NCI-H1436 (cell line): ENCODE measurements around the gene SLC39A6.
"Not testable (repeated sequence)": the region's sequence is repeated elsewhere in the genome, so short reads cannot be mapped to it uniquely, and the experiment has no call there.

Experiments
- DNase-seq: peaks from one replicate; lab custom pipeline; 2025; lab: John Stamatoyannopoulos, UW

SLC39A6 gene

DNA sequence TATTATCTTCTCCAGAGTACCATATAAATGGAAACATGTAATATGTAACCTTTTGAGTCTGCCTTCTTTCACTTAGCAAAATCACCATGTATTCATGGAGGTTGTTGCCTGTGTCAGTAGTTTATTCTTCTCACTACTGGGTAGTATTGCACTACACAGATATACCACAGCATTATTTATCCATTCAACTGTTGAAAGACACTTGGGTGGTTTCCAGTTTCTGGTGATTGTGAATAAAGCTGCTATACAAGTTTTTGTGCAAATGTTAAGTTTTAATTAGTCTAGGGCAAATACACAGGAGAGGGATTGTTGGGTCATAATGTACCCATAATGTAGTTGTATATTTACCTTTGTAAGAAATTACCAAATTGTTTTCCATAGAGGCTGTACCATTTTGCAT, 32.2 kb downstream of the SLC39A6 start:
- DNase-seq: no peak

GRCh38 chr18:36095936-36096519, 33.1 kb downstream of the SLC39A6 start:
- peak; percentile 49 for DNase-seq

GRCh38 chr18:36094431-36094830, 34.7 kb downstream of the SLC39A6 start:
- DNase-seq: no peak

GRCh38 chr18:36092116-36092515, 37.0 kb downstream of the SLC39A6 start:
- DNase-seq: not testable (repeated sequence)

DNA sequence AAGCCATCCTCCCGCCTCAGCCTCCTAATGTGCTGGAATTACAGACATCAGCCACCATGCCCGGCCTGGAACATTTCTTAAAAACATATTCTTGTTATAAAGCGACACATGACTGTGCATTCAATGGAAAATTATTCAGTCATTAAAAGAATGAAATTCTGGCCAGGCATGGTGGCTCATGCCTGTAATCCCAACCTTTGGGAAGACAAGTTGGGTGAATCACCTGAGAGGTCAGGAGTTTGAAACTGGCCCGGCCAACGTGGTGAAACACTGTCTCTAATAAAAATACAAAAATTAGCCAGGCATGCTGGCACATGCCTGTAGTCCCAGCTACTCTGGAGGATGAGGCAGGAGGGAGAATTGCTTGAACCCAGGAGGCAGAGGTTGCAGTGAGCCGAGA, 40.1 kb downstream of the SLC39A6 start:
- no peak for DNase-seq

DNA sequence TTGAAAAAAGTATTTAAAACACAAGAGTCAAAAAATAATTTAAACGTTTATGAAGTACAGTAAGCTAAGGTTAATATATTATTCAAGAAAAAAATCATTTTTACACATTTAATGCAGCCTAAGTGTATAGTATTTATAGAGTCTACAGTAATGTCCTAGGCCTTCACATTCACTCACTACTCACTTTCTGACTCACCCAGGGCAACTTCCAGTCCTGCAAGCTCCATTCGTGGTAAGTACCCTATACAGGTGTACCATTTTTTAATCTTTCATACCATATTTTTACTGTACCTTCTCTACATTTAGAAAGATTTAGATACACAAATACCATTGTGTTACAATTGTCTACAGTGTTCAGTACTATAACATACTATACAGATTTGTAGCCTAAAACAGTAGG, 40.9 kb downstream of the SLC39A6 start:
- DNase-seq: no peak

- DNase-seq: no peak
Measured at GRCh38 chr18:36086186-36086585, 43.0 kb downstream of the SLC39A6 start.

- DNase-seq: no peak
Measured at GRCh38 chr18:36085195-36085594, 43.9 kb downstream of the SLC39A6 start.

GRCh38 chr18:36083729-36084128, 45.4 kb downstream of the SLC39A6 start:
- no peak for DNase-seq

DNA sequence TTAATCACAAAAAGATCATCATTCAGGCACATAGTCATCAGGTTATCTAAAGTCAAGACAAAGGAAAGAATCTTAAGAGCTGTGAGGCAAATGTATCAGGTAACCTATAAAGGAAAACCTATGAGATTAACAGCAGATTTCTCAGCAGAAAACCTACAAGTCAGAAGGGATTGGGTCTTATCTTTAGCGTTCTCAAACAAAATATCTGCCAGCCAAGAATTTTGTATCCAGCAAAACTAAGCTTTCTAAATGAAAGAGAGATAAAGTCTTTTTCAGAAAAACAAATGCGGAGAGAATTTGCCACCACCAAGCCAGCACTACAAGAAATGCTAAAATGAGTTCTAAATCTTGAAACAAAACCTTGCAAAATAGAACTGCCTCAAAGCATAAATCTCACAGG, 48.0 kb downstream of the SLC39A6 start:
- DNase-seq: not testable (repeated sequence)

GRCh38 chr18:36078751-36079529, 50.2 kb downstream of the SLC39A6 start:
- DNase-seq: no peak

DNA sequence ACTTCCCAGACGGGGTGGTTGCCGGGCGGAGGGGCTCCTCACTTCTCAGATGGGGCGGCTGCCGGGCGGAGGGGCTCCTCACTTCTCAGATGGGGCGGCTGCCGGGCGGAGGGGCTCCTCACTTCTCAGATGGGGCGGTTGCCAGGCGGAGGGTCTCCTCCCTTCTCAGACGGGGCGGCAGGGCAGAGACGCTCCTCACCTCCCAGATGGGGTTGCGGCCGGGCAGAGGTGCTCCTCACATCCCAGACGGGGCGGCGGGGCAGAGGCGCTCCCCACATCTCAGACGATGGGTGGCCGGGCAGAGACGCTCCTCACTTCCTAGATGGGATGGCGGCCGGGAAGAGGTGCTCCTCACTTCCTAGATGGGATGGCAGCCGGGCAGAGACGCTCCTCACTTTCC, 51.4 kb downstream of the SLC39A6 start:
- DNase-seq: not testable (repeated sequence)

DNA sequence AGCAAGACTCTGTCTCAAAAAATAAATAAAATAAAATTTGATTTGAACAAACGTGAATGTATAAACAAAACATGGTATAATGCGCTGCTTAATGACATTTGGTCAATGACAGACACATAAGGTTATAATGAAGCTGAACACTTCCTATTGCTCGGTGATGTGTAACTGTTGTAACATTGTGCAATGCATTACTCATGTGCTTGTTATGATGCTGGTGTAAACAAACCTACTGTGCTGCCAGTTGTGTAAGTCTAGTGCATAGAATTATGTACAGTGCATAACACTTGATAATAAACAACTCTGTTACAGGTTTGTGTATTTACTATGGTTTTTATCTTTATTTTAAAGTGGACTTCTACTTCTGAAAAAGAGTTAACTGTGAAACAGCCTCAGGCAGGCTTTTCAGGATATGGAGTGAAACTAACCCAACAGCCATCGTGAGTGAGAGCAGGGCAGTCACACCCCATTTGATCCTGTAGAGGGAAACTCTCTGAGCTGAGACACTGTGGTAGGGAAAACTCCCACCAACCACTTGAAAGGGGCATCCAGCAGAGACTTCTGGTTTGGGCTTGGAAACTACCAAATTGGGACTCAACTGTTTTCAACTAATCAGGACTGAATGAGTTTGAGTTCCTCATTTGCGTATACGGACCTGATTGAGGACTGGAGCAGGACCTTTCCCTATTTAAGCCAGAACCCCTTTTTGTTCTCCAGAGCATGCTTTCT, 53.1 kb downstream of the SLC39A6 start:
- DNase-seq: no peak

- no peak for DNase-seq
Measured at GRCh38 chr18:36074435-36074834, 54.7 kb downstream of the SLC39A6 start.

- no peak for DNase-seq
Measured at GRCh38 chr18:36073676-36074075, 55.5 kb downstream of the SLC39A6 start.

DNA sequence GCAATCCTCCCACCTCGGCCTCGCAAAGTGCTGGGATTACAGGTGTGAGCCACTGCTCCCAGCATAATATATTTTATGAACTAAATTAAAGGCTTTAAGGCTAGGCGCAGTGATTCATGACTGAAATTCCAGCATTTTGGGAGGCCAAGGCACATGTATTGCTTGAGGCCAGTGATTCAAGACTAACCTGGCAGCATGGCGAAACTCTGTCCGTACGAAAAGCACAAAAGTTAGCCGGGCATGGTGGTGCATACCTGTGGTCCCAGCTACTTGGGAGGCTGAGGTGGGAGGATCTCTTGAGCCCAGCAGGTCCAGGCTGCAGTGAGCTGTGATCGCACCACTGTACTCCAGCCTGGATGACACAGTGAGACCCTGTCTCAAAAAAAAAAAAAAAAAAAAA, 56.7 kb downstream of the SLC39A6 start:
- not testable (repeated sequence) for DNase-seq

DNA sequence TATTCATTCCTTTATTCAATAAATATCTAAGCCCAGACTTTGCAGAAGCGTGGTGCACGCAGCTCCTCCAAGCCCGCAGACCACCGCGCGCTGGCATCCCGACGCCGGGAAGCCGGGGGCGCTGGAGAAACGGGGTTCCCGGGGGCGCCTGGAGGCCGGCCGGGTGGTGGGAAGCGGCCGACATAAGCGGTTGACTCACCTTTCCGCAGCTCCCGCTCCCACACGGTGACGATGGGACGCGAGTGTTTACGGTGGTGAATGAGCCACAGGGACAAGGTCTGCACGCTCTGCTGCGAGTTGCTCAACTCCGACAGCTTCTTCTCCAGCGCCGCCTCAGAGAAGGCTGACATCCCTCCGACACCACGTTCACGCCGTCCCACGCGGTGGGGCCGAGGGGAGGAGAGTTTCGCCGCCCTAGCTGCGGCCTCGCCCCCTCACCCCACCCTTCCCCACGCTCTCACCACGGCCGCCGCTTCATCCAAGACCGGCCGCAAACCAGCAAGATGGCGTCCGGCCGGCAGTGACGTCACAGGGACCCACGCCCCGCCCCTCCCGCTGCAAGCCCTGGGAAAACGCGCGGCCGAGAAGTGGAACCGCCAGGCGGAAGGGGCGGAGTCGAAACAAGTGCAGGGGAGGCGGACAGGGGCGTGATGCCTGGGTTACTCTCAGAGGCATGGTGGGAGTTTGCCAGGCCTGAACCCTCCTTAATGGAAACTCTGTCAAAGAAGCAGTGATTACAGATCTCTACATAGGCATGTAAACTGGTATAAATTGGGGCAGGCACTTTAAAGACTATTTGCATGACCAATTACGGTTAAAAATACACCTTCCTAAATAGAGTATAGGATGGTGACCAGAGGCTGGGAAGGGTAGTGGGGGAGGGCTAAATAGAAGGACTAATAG, 61.8 kb downstream of the SLC39A6 start, which contains the start of gene RPRD1A:
Gene RPRD1A (minus strand): TSS at position 505 of the 903 bp plus-strand sequence. CDS start 155 bp downstream, at position 350.
- peak; percentile 93 for DNase-seq

DNA sequence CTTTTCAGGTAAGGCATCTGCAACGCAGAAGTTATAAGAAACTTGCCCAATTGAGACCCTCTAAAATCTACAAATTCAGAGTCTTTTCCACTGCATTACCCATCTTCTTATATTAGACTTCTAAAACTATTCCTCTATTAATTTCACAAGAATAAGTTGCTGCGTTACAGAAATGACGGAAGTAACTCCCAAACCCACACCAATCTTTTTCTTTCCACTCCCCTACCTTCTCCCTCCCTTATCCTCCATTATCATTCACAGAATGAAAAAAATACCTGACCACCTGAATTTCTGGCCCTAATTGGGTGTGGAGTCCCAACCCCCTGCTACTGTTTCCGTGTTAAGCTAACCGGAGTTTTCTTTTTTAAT, 62.5 kb downstream of the SLC39A6 start:
- DNase-seq: no peak

- no peak for DNase-seq
Measured at GRCh38 chr18:36066001-36066400, 63.1 kb downstream of the SLC39A6 start.

- not testable (repeated sequence) for DNase-seq
Measured at GRCh38 chr18:36064809-36065079, 64.4 kb downstream of the SLC39A6 start.

GRCh38 chr18:36064027-36064808, 64.9 kb downstream of the SLC39A6 start:
- no peak for DNase-seq
